Measurements from ENCODE around the gene RBBP6.
"Not testable (repeated sequence)": the region's sequence is repeated elsewhere in the genome, so short reads cannot be mapped to it uniquely, and the experiment has no call there.

RBBP6 gene

DNA sequence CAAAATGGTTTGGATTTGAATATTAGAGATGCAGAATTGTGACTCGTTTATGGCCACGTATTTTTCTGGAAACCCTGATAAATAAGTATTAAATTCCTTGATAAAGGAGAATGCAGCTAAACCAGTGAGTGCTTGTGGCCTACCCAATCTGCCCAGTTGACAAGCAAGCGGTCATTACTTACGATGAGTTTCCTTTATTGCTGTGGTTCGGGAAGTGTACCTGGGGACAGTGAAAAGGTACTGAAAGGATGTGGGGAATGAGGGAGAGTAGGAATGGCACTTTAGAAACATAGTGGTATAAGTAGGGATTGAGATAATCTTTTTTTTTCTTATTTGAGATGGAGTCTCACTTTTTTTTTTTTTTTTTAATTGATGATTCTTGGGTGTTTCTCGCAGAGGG lies 33.8 kb downstream of the RBBP6 start:
- no peak for DNase-seq

DNA sequence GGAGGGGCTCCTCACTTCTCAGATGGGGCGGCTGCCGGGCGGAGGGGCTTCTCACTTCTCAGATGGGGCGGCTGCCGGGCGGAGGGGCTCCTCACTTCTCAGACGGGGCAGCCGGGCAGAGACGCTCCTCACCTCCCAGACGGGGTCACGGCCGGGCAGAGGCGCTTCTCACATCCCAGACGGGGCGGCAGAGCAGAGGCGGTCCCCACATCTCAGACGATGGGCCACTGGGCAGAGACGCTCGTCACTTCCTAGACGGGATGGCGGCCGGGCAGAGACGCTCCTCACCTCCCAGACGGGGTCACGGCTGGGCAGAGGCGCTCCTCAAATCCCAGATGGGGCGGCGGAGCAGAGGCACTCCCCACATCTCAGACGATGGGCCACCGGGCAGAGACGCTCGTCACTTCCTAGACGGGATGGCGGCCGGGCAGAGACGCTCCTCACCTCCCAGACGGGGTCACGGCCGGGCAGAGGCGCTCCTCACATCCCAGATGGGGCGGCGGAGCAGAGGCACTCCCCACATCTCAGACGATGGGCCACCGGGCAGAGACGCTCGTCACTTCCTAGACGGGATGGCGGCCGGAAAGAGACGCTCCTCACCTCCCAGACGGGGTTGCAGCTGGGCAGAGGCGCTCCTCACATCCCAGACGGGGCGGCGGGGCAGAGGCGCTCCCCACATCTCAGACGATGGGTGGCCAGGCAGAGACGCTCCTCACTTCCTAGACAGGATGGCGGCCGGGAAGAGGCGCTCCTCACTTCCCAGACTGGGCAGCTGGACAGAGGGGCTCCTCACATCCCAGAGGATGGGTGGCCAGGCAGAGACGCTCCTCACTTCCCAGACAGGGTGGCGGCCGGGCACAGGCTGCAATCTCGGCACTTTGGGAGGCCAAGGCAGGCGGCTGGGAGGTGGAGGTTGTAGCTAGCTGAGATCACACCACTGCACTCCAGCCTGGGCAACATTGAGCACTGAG lies 35.4 kb downstream of the RBBP6 start:
- not testable (repeated sequence) for DNase-seq

GRCh38 chr16:24575791-24576190 lies 36.4 kb downstream of the RBBP6 start:
- not testable (repeated sequence) for DNase-seq

DNA sequence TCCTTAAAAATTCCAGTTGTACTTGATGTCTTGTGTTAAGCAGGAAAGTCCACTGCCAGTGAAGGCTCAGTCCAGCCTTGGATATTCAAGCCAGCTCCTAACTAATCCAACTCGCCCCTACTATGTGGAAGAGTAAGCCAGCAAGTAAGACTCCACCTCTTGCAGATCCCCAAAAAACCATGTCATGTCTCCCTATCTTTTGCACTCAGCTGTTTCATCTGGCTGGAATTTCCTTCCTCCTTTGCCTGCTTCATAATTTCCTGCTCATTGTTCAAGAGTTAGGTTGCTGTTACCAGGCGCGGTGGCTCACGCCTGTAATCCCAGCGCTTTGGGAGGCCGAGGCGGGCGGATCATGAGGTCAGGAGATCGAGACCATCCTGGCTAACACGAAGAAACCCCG lies 37.8 kb downstream of the RBBP6 start:
- DNase-seq = no peak

DNA sequence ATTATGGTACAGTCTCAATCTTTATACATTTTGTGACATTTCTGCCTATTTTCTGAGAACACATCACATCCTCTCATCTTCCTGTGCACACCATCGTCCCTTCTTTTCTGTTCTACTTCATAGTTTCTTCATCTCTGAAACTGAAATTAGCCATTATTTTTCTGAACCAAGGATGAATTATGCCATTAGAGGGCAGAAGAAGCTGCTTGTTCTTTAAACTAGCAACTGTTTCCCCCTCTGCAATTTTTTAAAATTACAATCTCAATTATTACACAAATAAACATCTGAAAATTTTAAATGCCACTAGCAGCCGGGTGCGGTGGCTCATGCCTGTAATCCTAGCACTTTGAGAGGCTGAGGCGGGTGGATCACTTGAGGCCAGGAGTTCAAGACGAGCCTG lies 41.3 kb downstream of the RBBP6 start:
- DNase-seq = peak; percentile 20

DNA sequence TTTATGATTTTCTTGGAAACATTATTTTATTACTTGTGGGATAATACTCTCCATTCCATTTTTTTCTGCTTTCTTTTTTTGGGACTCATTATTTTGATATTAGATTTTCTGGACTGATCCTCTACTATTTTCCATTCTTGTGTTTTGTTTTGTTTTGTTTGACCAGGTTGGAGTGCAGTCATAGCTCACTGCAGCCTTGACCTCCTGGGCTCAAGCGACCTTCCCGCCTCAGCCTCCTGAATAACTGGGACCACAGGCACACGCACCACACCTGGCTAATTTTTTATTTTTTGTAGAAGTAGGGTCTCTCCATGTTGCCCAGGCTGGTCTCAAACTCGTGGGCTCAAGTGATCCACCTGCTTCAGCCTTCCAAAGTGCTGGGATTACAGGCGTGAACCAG lies 44.1 kb downstream of the RBBP6 start:
- DNase-seq = no peak

- no peak for DNase-seq
These were observed 50.6 kb downstream of the RBBP6 start for GRCh38 chr16:24589997-24590396.

DNA sequence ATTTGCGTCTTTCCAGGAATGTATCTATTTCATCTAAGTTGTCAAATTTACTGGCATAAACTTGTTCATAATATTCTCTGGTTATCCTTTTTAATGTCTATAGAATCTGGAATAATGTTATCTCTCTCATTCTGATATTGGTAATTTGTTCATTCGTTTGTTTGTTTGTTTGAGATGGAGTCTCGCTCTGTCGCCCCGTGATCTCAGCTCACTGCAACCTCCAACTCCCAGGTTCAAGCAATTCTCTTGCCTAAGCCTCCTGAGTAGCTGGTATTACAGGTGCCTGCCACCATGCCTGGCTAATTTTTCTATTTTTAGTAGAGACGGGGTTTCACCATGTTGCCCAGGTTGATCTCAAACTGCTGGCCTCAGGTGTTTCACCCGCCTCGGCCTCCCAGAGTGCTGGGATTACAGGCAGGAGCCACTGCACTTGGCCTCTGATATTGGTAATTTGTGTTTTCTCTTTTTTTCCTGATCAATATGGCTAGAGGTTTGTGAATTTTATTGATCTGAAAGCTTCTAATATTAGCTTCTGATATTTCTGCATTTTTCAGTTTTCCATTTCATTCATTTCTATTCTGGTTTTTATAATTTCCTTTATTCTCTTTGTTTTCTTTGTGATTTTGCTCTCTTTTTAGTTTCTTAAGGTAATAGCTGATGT lies 59.5 kb downstream of the RBBP6 start:
- DNase-seq = no peak

DNA sequence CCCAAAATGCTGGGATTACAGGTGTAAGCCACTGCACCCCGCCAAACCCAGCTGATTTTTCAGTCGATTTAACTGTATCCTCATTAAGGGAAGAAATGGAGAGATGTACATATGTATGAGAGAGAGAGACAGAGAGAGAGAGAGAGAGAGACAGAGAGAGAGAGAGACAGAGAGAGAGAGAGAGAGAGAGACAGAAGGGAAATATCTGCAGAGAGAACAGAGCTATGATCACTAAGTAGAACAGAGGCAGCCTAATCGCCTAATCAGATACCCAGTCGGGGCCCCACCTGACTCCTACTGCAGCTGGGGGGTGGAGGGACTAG lies 70.0 kb downstream of the RBBP6 start:
- DNase-seq = no peak

DNA sequence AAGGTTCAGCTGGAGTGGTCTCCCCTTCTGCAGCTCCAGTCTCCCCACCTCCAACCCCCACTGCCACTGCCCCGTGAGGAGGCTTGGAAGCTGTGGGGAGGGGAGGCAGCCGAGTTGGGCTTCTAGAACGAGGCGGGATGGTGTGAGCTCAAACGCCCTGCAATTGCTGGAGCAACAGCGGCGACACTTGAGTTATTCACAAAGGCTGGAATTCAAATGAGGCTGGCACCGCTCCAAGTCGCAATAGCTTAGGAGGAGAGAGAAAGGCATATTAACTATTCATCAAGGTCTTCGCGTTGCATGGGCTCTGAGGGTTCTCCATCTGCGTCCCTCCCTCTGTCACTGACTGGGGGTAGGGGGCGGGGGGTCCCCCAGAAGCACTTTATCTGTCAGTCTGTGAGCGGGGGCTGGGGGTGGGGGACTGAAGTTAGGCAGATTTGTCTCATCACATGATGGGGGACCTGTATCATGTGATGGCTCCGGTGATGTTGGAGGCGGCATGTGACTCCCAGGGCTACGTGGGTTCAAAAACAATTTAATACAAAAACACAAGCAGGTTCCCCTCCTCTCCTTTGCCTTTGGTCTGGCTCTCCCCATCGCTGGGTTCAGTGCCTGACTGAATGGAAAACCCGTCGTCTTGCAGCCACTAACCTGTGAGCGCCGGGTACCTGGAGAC lies 70.5 kb downstream of the RBBP6 start:
- no peak for DNase-seq

- DNase-seq = no peak
These were observed 71.0 kb downstream of the RBBP6 start for GRCh38 chr16:24610416-24610755.

DNA sequence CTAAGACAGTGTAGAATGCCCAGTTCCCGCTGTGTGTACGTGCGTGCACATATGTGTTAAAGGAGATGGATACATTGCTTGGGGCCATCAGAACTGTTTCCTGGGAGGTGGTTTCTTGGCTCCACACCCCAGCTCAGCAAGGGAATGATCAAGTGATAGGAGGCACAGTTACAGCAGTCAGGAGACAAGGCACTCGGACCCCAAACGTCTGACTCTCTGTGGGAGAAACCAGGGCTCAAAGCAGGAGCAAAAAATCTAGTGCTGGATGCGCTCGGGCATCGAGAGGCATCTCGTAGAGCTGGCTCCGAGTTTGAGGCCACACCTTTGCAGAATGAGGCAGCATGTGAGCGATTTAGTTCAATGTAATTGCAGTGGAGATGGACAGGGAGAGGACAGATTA lies 71.9 kb downstream of the RBBP6 start:
- DNase-seq = no peak

- DNase-seq = no peak
These were observed 73.3 kb downstream of the RBBP6 start for GRCh38 chr16:24612656-24613055.

DNA sequence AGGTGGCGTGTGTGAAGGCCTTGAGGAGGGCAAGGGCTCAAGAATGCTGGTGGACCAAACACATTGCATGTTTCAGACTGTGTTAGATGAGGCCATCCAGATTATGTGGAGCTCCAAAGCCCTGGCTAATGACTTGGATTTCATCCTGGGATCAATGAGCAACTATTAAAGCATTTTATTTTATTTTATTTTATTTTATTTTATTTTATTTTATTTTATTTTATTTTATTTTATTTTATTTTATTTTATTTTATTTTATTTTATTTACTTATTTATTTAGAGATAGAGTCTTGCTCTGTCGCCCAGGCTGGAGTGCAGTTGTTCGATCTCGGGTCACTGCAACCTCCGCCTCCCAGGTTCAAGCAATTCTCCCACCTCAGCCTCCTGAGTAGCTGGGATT lies 73.9 kb downstream of the RBBP6 start:
- not testable (repeated sequence) for DNase-seq

GRCh38 chr16:24617502-24617901 lies 78.1 kb downstream of the RBBP6 start:
- DNase-seq = no peak
